GM23338 (cell line): Measurements from ENCODE around the gene KIF5A. TPM values are rescaled to one million over a fixed set of nuclear protein-coding genes. Genes with fewer than 3 reads are reported as not detected.

Experiments used
- ATAC-seq: fragments of 200-7000 bp; cut with Tn5 transposase; 3 replicates; pipeline ENCODE4 v1.9.1; 2020
- DNase-seq: peaks from one replicate; pipeline ENCODE4 v3.0.0-alpha.2; 2015; ENCODE audit warnings: low spot score
- H2AFZ ChIP-seq: fragments of 200-600 bp; sonication (generic); 2 replicates; pipeline ENCODE4 v1.8.0; 2016; ENCODE audit warnings: antibody characterized with exemption, mild to moderate bottlenecking, moderate library complexity
- H3F3A ChIP-seq: fragments of 200-600 bp; sonication (generic); replicated peaks from 2 replicates; pipeline ENCODE4 v1.8.0; 2017; ENCODE audit warnings: antibody characterized with exemption, mixed run types, low read depth
- H3K27ac ChIP-seq: fragments of 200-600 bp; sonication (generic); 2 replicates; pipeline ENCODE4 v1.6.1; 2016; ENCODE audit warnings: low read depth
- H3K27me3 ChIP-seq: fragments of 200-600 bp; sonication (generic); 2 replicates; pipeline ENCODE4 v1.8.0; 2016; ENCODE audit warnings: mild to moderate bottlenecking, mixed run types, moderate library complexity; ENCODE audit not compliant: insufficient read depth
- H3K36me3 ChIP-seq: fragments of 200-600 bp; sonication (generic); 2 replicates; pipeline ENCODE4 v1.8.0; 2016; ENCODE audit warnings: mild to moderate bottlenecking; ENCODE audit not compliant: insufficient read depth
- H3K4me1 ChIP-seq: fragments of 200-600 bp; sonication (generic); 2 replicates; pipeline ENCODE4 v1.8.0; 2016; ENCODE audit warnings: mild to moderate bottlenecking, moderate library complexity; ENCODE audit not compliant: insufficient read depth
- H3K4me2 ChIP-seq: fragments of 200-600 bp; sonication (generic); 2 replicates; pipeline ENCODE4 v1.7.1; 2017; ENCODE audit warnings: mixed run types
- H3K4me3 ChIP-seq: fragments of 200-600 bp; sonication (generic); 2 replicates; pipeline ENCODE4 v1.6.1; 2016; ENCODE audit warnings: mixed run types
- H3K79me2 ChIP-seq: fragments of 200-600 bp; sonication (generic); replicated peaks from 2 replicates; pipeline ENCODE4 v1.8.0; 2017; ENCODE audit warnings: mild to moderate bottlenecking; ENCODE audit not compliant: insufficient read depth
- H3K9me2 ChIP-seq: fragments of 200-600 bp; sonication (generic); 2 replicates; pipeline ENCODE4 v1.8.0; 2017; ENCODE audit not compliant: insufficient read depth
- H4K20me1 ChIP-seq: fragments of 200-600 bp; sonication (generic); replicated peaks from 2 replicates; pipeline ENCODE4 v1.8.0; 2017; ENCODE audit warnings: mild to moderate bottlenecking; ENCODE audit not compliant: insufficient read depth
- H3K27ac Mint-ChIP-seq: 2 replicates; pipeline ENCODE4 v1.8.0; 2020; ENCODE audit warnings: inconsistent platforms, mild to moderate bottlenecking, moderate library complexity, mixed read lengths
- H3K27me3 Mint-ChIP-seq: 3 replicates; pipeline ENCODE4 v1.8.0; 2022; ENCODE audit warnings: low read depth, mild to moderate bottlenecking, moderate library complexity, mixed read lengths, inconsistent platforms; ENCODE audit not compliant: insufficient read depth, poor library complexity
- H3K36me3 Mint-ChIP-seq: 3 replicates; pipeline ENCODE4 v1.8.0; 2021; ENCODE audit warnings: low read depth, mild to moderate bottlenecking, inconsistent platforms, moderate library complexity, mixed read lengths
- H3K4me1 Mint-ChIP-seq: 3 replicates; pipeline ENCODE4 v1.8.0; 2020; ENCODE audit warnings: mild to moderate bottlenecking, inconsistent platforms, mixed read lengths
- H3K4me3 Mint-ChIP-seq: 3 replicates; pipeline ENCODE4 v1.8.0; 2021; ENCODE audit warnings: moderate library complexity, mild to moderate bottlenecking, inconsistent platforms, mixed read lengths
- H3K9me3 Mint-ChIP-seq: 3 replicates; pipeline ENCODE4 v1.8.0; 2020; ENCODE audit warnings: moderate library complexity, mild to moderate bottlenecking, inconsistent platforms, mixed read lengths
- CREB1 ChIP-seq: fragments of 250-450 bp; sonication (Bioruptor Pico); IDR thresholded peaks from 2 replicates; pipeline ENCODE4 v1.5.0; 2020; ENCODE audit warnings: low read depth, mild to moderate bottlenecking, moderate library complexity
- EZH2phosphoT487 ChIP-seq: fragments of 200-600 bp; sonication (generic); IDR thresholded peaks from one replicate; pipeline ENCODE4 v1.8.1; 2018; ENCODE audit warnings: antibody characterized with exemption; ENCODE audit not compliant: unreplicated experiment
- JUNB ChIP-seq: IDR thresholded peaks from one replicate; pipeline ENCODE4 v1.6.1; 2016; ENCODE audit warnings: antibody characterized with exemption; ENCODE audit not compliant: unreplicated experiment
- NANOG ChIP-seq: IDR thresholded peaks from 2 replicates; pipeline ENCODE4 v1.6.1; 2016; ENCODE audit warnings: antibody characterized with exemption, borderline replicate concordance
- POLR2AphosphoS5 ChIP-seq: IDR thresholded peaks from 2 replicates; pipeline ENCODE4 v1.6.1; 2016; ENCODE audit warnings: antibody characterized with exemption, low read depth
- STAT1 ChIP-seq: IDR thresholded peaks from one replicate; pipeline ENCODE4 v1.6.1; 2016; ENCODE audit warnings: antibody characterized with exemption; ENCODE audit not compliant: unreplicated experiment
- ZNF331 ChIP-seq: fragments of 250-450 bp; sonication (Bioruptor Pico); IDR thresholded peaks from 2 replicates; pipeline ENCODE4 v1.5.0; 2020; ENCODE audit warnings: low read depth, mild to moderate bottlenecking, moderate library complexity
- polyA plus RNA-seq: library from polyadenylated mRNA; unstranded; fragments of >200 nt; fragmentation: Nextera tagmentation; extraction: Ambion mirVana; gene quantifications from 2 replicates; pipeline ENCODE4 v1.2.1, GENCODE V29; 2016
- total RNA-seq: library from RNA; depleted of rRNA; stranded (reverse); fragments of >200 nt; shearing (Covaris generic); gene quantifications from 2 replicates; pipeline ENCODE4 v1.2.3, GENCODE V29; 2014
- TF ChIP-seq, protein P1 (sequence below): fragments of 250-450 bp; sonication (Bioruptor Pico); IDR thresholded peaks from 2 replicates; pipeline ENCODE4 v1.5.0; 2020; ENCODE audit warnings: mild to moderate bottlenecking, moderate library complexity
- TF ChIP-seq, protein P2 (sequence below), 2 experiments: fragments of 200-600 bp in 1 of 2; sonication (generic) in 1 of 2; conservative IDR thresholded peaks; 2 replicates each; pipeline versions ENCODE4 v1.5.1 to v1.6.1; 2016 to 2017; ENCODE audit warnings: antibody characterized with exemption in 2 of 2, low read depth in 2 of 2, mild to moderate bottlenecking in 2 of 2, moderate library complexity in 1 of 2
- TF ChIP-seq, protein P3 (sequence below): IDR thresholded peaks from one replicate; pipeline ENCODE4 v1.6.1; 2018; ENCODE audit warnings: antibody characterized with exemption; ENCODE audit not compliant: unreplicated experiment

The KIF5A gene
- total and polyA plus RNA-seq, 2 experiments from 2014 or later = 11.1 to 21.3 TPM

DNA sequence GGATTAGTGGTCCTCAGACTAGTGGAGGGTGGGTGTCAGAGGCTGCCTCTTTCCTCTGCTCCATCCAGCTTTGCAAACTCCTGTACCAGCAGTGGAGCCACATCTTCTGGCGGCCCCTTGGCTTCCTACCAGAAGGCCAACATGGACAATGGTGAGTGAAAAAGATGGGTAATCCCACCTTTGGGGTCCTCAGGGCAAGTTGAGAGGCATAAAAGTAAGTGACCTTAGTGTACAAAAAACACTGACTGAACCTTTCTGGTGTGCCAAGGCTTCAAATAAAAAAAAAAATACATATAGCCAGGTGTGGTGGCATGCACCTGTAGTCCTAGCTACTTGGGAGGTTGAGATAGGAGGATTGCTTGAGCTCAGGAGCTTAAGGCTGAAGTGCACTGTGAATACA, 32.0 kb downstream of the KIF5A start (continued):
- TF ChIP-seq, protein P1, sequence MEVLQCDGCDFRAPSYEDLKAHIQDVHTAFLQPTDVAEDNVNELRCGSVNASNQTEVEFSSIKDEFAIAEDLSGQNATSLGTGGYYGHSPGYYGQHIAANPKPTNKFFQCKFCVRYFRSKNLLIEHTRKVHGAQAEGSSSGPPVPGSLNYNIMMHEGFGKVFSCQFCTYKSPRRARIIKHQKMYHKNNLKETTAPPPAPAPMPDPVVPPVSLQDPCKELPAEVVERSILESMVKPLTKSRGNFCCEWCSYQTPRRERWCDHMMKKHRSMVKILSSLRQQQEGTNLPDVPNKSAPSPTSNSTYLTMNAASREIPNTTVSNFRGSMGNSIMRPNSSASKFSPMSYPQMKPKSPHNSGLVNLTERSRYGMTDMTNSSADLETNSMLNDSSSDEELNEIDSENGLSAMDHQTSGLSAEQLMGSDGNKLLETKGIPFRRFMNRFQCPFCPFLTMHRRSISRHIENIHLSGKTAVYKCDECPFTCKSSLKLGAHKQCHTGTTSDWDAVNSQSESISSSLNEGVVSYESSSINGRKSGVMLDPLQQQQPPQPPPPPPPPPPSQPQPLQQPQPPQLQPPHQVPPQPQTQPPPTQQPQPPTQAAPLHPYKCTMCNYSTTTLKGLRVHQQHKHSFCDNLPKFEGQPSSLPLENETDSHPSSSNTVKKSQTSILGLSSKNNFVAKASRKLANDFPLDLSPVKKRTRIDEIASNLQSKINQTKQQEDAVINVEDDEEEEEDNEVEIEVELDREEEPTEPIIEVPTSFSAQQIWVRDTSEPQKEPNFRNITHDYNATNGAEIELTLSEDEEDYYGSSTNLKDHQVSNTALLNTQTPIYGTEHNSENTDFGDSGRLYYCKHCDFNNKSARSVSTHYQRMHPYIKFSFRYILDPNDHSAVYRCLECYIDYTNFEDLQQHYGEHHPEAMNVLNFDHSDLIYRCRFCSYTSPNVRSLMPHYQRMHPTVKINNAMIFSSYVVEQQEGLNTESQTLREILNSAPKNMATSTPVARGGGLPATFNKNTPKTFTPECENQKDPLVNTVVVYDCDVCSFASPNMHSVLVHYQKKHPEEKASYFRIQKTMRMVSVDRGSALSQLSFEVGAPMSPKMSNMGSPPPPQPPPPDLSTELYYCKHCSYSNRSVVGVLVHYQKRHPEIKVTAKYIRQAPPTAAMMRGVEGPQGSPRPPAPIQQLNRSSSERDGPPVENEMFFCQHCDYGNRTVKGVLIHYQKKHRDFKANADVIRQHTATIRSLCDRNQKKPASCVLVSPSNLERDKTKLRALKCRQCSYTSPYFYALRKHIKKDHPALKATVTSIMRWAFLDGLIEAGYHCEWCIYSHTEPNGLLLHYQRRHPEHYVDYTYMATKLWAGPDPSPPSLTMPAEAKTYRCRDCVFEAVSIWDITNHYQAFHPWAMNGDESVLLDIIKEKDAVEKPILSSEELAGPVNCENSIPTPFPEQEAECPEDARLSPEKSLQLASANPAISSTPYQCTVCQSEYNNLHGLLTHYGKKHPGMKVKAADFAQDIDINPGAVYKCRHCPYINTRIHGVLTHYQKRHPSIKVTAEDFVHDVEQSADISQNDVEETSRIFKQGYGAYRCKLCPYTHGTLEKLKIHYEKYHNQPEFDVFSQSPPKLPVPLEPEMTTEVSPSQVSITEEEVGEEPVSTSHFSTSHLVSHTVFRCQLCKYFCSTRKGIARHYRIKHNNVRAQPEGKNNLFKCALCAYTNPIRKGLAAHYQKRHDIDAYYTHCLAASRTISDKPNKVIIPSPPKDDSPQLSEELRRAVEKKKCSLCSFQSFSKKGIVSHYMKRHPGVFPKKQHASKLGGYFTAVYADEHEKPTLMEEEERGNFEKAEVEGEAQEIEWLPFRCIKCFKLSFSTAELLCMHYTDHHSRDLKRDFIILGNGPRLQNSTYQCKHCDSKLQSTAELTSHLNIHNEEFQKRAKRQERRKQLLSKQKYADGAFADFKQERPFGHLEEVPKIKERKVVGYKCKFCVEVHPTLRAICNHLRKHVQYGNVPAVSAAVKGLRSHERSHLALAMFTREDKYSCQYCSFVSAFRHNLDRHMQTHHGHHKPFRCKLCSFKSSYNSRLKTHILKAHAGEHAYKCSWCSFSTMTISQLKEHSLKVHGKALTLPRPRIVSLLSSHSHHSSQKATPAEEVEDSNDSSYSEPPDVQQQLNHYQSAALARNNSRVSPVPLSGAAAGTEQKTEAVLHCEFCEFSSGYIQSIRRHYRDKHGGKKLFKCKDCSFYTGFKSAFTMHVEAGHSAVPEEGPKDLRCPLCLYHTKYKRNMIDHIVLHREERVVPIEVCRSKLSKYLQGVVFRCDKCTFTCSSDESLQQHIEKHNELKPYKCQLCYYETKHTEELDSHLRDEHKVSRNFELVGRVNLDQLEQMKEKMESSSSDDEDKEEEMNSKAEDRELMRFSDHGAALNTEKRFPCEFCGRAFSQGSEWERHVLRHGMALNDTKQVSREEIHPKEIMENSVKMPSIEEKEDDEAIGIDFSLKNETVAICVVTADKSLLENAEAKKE = no peak
- TF ChIP-seq ZNF331 (CRISPR knock-in tag) (no peak), CREB1 (CRISPR knock-in tag) (no peak)
- TF ChIP-seq, protein P2, sequence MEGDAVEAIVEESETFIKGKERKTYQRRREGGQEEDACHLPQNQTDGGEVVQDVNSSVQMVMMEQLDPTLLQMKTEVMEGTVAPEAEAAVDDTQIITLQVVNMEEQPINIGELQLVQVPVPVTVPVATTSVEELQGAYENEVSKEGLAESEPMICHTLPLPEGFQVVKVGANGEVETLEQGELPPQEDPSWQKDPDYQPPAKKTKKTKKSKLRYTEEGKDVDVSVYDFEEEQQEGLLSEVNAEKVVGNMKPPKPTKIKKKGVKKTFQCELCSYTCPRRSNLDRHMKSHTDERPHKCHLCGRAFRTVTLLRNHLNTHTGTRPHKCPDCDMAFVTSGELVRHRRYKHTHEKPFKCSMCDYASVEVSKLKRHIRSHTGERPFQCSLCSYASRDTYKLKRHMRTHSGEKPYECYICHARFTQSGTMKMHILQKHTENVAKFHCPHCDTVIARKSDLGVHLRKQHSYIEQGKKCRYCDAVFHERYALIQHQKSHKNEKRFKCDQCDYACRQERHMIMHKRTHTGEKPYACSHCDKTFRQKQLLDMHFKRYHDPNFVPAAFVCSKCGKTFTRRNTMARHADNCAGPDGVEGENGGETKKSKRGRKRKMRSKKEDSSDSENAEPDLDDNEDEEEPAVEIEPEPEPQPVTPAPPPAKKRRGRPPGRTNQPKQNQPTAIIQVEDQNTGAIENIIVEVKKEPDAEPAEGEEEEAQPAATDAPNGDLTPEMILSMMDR (conservative IDR thresholded peaks at IDR 0.05; ENCODE audit: low read depth in 2 of 2) = no peak

DNA sequence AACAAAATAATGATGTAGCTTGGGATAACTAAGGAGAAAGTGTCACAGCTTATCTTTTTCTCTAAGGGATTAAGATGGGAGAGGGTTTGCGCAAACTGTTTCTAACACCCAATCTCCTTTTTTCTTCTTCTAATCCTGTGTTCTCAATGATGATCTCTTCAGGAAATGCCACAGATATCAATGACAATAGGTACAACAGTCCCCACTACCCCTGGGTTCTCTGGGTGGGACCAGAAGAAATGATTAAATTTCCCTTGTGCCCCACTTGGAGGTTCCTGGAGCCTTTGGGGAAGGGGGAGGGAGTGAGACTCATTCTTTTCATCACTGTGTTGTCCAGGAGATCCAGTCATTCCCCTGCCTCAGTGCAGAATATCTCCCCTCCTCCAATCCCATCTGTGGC, 32.6 kb downstream of the KIF5A start:
- no peaks in the 10 kb centered on the region for H3K9me2 ChIP-seq
- no peak overlapping the region for H3K4me2 ChIP-seq
- no peaks in the 10 kb centered on the region for H3K79me2 ChIP-seq
- Mint-ChIP-seq H3K27ac (no peak overlapping the region), H3K36me3 (peaks cover 29% of the 10 kb centered on the region), H3K4me3 (no peak overlapping the region), H3K27me3 (no peaks in the 10 kb centered on the region), H3K4me1 (peaks cover 4% of the 10 kb centered on the region; the same call in 2 of the 3 replicates), H3K9me3 (no peaks in the 10 kb centered on the region)
- no peak for ATAC-seq
- H3K27ac ChIP-seq = no peak overlapping the region
- H3K27me3 ChIP-seq = no peaks in the 10 kb centered on the region
- peaks cover 14% of the 10 kb centered on the region for H4K20me1 ChIP-seq
- peaks cover 12% of the 10 kb centered on the region; the same call in 1 of the 2 replicates for H3F3A ChIP-seq
- no peak for DNase-seq
- no peaks in the 10 kb centered on the region for H3K4me1 ChIP-seq
- H2AFZ ChIP-seq = no peak overlapping the region
- H3K36me3 ChIP-seq = peaks cover 8% of the 10 kb centered on the region
- H3K4me3 ChIP-seq = no peak overlapping the region
- TF ChIP-seq, protein P3, sequence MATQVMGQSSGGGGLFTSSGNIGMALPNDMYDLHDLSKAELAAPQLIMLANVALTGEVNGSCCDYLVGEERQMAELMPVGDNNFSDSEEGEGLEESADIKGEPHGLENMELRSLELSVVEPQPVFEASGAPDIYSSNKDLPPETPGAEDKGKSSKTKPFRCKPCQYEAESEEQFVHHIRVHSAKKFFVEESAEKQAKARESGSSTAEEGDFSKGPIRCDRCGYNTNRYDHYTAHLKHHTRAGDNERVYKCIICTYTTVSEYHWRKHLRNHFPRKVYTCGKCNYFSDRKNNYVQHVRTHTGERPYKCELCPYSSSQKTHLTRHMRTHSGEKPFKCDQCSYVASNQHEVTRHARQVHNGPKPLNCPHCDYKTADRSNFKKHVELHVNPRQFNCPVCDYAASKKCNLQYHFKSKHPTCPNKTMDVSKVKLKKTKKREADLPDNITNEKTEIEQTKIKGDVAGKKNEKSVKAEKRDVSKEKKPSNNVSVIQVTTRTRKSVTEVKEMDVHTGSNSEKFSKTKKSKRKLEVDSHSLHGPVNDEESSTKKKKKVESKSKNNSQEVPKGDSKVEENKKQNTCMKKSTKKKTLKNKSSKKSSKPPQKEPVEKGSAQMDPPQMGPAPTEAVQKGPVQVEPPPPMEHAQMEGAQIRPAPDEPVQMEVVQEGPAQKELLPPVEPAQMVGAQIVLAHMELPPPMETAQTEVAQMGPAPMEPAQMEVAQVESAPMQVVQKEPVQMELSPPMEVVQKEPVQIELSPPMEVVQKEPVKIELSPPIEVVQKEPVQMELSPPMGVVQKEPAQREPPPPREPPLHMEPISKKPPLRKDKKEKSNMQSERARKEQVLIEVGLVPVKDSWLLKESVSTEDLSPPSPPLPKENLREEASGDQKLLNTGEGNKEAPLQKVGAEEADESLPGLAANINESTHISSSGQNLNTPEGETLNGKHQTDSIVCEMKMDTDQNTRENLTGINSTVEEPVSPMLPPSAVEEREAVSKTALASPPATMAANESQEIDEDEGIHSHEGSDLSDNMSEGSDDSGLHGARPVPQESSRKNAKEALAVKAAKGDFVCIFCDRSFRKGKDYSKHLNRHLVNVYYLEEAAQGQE = no peak
- TF ChIP-seq EZH2phosphoT487 = no peak
- no peak for TF ChIP-seq JUNB
- TF ChIP-seq STAT1 = no peak
- TF ChIP-seq POLR2AphosphoS5 = no peak
- TF ChIP-seq NANOG = no peak
